GM19099 (cell line): ENCODE data around the gene DOHH.

Source experiments
- POLR2A ChIP-seq: IDR thresholded peaks from 3 replicates; pipeline ENCODE4 v1.6.1; 2011; ENCODE audit warnings: low read depth; ENCODE audit not compliant: insufficient read length; ENCODE audit errors: extremely low read depth

DOHH gene

GRCh38 chr19:3500429-3501101 lies at the start of gene DOHH:
Gene DOHH, minus strand, starts transcription at chr19:3500674. Its CDS starts 3,860 bp downstream, at chr19:3496814.
- peak; percentile 85 for TF ChIP-seq POLR2A

- TF ChIP-seq POLR2A: no peak
Measured at GRCh38 chr19:3549816-3550215, 49.3 kb upstream of the DOHH start.

GRCh38 chr19:3548606-3549005 lies 48.1 kb upstream of the DOHH start:
- no peak for TF ChIP-seq POLR2A

- no peak for TF ChIP-seq POLR2A
Measured at GRCh38 chr19:3547767-3548282, 47.4 kb upstream of the DOHH start.

GRCh38 chr19:3547301-3547731 lies 46.8 kb upstream of the DOHH start:
- no peak for TF ChIP-seq POLR2A

- no peak for TF ChIP-seq POLR2A
Measured at GRCh38 chr19:3546119-3546518, 45.6 kb upstream of the DOHH start.

GRCh38 chr19:3545669-3546034 lies 45.2 kb upstream of the DOHH start:
- TF ChIP-seq POLR2A: no peak

GRCh38 chr19:3544742-3545668 lies 44.5 kb upstream of the DOHH start:
- no peak for TF ChIP-seq POLR2A

- no peak for TF ChIP-seq POLR2A
Measured at GRCh38 chr19:3544058-3544376, 43.5 kb upstream of the DOHH start.

GRCh38 chr19:3543150-3544057 lies 42.9 kb upstream of the DOHH start:
- no peak for TF ChIP-seq POLR2A

GRCh38 chr19:3539756-3540118 lies 39.3 kb upstream of the DOHH start:
- TF ChIP-seq POLR2A: no peak

GRCh38 chr19:3538965-3539755 lies 38.7 kb upstream of the DOHH start, which contains the start of gene TEKTIP1:
Gene TEKTIP1, plus strand, starts transcription at chr19:3539174. Its CDS starts 4 bp downstream, at chr19:3539178.
- TF ChIP-seq POLR2A: no peak

- TF ChIP-seq POLR2A: no peak
Measured at GRCh38 chr19:3538258-3538929, 37.9 kb upstream of the DOHH start.
